Stimulated activated CD4-positive, alpha-beta T cell treated with anti-CD3 and anti-CD28 coated beads, Interleukin-12 subunit alpha, Interleukin-12 subunit beta, amount 100 ng/mL, for 24 hours (primary cell): ENCODE data around the gene GRIK3.
"Not testable (repeated sequence)": the region's sequence is repeated elsewhere in the genome, so short reads cannot be mapped to it uniquely, and the experiment has no call there.

Experiments used
- DNase-seq, 2 experiments: peaks; one replicate each; pipeline ENCODE4 v3.0.0-alpha.2; 2020; ENCODE audit warnings: low read depth in 2 of 2

GRIK3 gene

GRCh38 chr1:37034121-37035013 lies at the start of gene GRIK3:
GRIK3 (minus strand) TSS chr1:37034515; CDS start chr1:37034108, 407 bp downstream.
- no peak for DNase-seq

- no peak for DNase-seq
These were observed 49.7 kb upstream of the GRIK3 start for GRCh38 chr1:37084013-37084412.

GRCh38 chr1:37083603-37084002 lies 49.3 kb upstream of the GRIK3 start:
- DNase-seq = no peak

DNA sequence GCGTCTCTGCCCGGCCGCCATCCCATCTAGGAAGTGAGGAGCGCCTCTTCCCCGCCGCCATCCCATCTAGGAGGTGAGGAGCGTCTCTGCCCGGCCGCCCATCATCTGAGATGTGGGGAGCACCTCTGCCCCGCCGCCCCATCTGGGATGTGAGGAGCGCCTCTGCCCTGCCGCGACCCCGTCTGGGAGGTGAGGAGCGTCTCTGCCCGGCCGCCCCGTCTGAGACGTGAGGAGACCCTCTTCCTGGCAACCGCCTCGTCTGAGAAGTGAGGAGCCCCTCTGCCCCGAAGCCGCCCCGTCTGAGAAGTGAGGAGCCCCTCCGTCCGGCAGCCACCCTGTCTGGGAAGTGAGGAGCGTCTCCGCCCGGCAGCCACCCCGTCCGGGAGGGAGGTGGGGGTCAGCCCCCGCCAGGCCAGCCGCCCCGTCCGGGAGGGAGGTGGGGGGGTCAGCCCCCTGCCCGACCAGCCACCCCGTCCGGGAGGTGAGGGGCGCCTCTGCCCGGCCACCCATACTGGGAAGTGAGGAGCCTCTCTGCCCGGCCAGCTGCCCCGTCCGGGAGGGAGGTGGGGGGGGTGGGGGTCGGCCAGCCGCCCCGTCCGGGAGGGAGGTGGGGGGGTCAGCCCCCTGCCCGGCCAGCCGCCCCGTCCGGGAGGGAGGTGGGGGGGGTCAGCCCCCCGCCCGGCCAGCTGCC lies 46.1 kb upstream of the GRIK3 start:
- not testable (repeated sequence) for DNase-seq

DNA sequence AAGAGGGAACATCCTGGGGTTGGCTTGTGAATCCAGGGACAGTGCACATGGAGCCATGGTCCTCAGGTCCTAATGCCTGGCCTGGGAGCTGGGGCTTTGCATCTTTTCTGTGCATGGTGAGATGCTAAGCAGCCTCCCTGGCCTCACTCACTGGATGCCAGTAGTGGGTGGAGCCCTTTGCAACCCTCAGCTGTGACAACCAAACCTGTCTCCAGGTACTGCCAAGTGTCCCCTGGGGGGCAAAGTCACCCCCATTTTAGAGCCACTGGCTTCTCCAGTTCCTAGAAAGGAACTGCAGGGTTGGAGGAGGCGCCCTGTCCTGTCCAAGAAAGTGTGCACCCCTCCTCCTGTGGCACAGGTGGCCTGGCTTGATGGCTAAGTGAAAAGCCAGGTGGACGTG lies 44.6 kb upstream of the GRIK3 start:
- DNase-seq = no peak

DNA sequence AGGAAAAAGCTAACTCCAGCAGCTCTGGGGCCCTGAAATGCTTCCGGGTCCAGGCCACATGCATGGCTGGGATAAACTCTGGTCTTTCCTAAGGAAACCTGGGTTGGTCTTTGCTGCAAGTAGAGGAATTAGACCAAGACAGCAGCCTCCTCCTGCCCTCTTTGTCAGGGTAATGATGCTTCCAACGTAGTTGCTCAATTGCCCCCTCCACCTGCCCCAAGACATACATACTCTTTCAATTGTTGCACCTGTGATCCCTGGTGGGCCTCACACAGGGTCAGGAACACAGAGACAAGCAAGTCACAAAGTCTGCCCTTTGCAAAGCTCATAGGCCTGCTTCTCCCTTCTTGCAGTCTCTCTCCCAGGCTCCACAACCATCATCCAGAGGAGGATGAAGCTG lies 41.9 kb upstream of the GRIK3 start:
- no peak for DNase-seq

DNA sequence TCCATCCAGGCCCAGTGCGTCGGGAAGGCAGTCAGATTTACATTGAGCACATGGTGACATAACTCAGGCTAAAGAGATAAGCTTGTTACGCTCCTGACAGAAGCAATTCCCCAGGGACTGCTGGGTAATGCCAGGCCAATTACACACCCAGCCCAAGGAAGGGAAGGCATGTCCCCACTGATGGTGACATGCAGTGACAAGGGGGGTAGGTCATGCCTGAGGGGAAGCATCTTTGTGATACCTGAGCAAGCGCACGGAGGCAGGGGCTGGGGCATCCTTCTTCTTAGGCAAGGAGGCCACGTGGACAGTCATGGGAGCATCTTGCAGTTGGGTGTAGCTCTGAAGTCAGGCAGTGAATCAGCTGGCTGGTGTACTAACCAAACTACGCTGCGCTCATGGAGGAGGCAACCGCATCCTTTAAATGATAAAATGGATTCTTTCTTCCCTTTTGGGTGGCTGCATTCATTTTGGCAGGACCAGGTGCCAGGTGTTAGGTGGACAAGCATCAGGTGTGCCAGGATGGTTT lies 39.6 kb upstream of the GRIK3 start:
- no peak for DNase-seq

- no peak for DNase-seq
These were observed 39.0 kb upstream of the GRIK3 start for GRCh38 chr1:37073152-37073853.

DNA sequence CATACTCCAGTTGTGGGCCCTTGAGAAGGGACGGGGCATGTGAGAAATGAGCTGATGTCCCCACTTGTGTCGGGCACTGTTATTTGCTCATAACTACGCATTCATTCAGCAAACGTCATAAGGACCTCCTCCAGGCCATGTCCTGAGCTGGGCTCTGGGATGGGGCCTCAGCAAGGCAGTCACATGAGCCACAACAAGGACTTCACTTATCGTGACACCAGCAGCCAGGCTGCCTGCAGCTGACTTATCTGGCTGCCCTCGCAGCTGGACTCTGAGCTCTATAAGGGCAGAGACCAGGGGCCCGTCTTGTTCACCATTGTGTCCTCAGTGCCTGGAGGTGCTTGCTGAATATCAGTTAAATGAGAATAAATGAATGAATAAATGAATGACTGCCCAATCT lies 37.5 kb upstream of the GRIK3 start:
- no peak for DNase-seq

GRCh38 chr1:37070126-37070525 lies 35.8 kb upstream of the GRIK3 start:
- DNase-seq = no peak

GRCh38 chr1:37069406-37069805 lies 35.1 kb upstream of the GRIK3 start:
- no peak for DNase-seq

- no peak for DNase-seq
These were observed 34.6 kb upstream of the GRIK3 start for GRCh38 chr1:37068897-37069296.

DNA sequence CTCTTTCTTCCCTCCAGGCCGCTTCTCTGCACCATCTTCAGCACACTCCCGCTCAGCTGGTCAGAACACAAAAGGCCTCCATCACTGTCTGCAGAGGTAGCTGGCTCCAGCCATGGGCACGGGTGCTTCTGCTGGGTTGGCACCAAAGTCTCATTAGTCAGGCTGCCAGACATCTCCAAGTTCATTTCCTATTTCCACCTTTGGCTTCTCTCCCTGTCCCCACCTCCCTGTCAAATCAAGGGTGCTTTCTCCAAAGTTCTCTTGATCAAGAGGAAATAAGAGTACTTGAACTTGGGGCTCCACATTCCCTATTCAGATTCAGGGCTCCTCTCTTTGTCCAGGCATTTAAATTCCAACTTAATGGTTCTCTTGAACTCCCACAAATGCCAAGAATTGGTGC lies 33.9 kb upstream of the GRIK3 start:
- DNase-seq = no peak

GRCh38 chr1:37064039-37064438 lies 29.7 kb upstream of the GRIK3 start:
- DNase-seq = no peak

- no peak for DNase-seq
These were observed 25.0 kb upstream of the GRIK3 start for GRCh38 chr1:37059346-37059745.

- no peak for DNase-seq
These were observed 24.2 kb upstream of the GRIK3 start for GRCh38 chr1:37058424-37058988.

DNA sequence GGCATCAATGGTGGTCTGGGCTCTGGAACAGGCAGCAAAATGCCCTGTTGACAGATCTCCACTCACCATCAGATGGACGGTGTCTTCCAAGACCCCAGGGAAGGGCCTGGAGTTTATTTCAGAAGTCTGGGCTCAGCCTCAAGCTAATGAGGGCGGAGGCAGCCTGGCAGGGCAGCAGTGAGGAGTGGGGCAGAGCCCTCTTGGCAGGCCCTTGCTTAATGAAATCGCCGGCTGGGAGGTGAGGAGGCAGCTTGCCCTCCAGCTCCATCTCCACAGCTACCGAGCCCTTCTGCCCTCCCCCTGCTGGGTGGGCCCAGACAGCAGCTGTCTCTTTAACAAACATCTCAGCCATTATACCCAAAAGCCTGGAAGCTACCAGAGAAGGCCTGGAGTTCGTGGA lies 22.0 kb upstream of the GRIK3 start:
- DNase-seq = no peak

DNA sequence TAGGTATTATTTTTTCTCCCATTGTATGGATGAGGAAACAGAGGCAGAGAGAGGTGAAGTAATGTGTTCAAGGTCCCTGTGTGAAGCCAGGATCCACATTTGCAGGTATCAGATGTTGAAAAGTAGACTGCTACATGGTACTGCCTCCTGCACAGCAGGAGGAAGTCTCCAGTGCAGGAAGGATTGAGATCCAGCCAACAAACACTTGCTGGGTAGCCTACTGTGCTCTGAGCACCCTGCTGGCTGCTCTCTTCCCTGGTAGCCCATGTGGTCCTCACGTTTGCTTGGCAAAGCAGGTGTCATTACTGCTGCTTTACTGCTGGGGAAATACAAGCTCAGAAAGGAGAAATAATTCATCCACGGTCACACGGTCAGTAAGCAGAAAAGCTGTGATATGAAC lies 21.3 kb upstream of the GRIK3 start:
- no peak for DNase-seq

DNA sequence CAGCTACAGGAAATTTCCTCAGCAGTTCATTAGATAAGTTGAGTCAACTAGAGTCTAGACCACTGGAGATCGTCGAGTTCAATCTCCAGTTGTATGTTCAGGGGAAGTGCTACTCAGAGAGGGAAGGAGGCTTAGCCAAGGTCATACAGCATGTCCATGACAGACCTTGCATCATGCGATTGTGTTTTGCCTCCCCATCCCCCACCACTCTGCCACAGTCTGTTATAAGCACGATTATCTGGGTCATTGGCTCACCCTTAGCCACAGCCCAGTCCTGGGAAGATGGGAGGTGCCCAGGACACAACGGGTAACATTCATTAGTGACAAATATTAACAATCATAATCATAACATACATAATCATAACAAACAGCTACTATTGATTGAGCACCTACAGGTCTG lies 18.9 kb upstream of the GRIK3 start:
- DNase-seq = no peak

- no peak for DNase-seq
These were observed 17.8 kb upstream of the GRIK3 start for GRCh38 chr1:37052120-37052519.

DNA sequence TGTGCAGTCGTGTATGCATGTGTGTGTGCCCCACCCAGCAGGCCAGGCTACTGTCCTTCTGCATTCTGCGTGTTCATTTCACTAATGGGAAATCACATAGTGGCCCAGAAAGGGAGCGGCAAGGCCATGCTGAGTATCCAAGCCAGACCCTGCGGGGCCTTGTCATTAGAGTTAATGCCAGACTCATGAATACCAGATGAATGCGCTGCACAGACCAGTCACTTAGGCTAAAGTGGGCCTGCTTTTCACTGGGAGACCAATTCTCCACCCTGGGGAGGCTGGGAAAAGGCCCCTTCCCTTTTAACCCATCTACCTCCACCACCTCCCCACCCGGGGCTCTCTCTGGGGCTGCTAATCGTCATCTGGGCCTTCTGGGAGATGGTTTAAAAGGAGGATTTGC lies 17.0 kb upstream of the GRIK3 start:
- DNase-seq = no peak

- DNase-seq = no peak
These were observed 13.2 kb upstream of the GRIK3 start for GRCh38 chr1:37047542-37047941.
